HEK293 (cell line): ENCODE results near the gene CDCA7.

ENCODE experiments used
- CTCF ChIA-PET: fragments of 350-600 bp; formaldehyde crosslinking; extraction: SDS; loops from one replicate; lab custom pipeline; 2021; ENCODE audit warnings: antibody characterized with exemption; lab: Yijun Ruan, JAX
- POLR2A ChIA-PET: fragments of 300-600 bp; formaldehyde crosslinking; extraction: SDS; loops from one replicate; lab custom pipeline; 2020; ENCODE audit warnings: antibody characterized with exemption, inconsistent platforms; lab: Yijun Ruan, JAX
- H3K27ac ChIP-seq: fragments of 200-500 bp; sonication (Bioruptor generic); 2 replicates; pipeline ENCODE4 v1.5.1; 2014; ENCODE audit warnings: low read depth, low read length, control low read depth, inconsistent platforms; ENCODE audit errors: extremely low read depth
- H3K36me3 ChIP-seq, 2 experiments: fragments of 200-500 bp in 1 of 2; sonication (Bioruptor generic) in 1 of 2; 1 replicate in 1 of 2; 2 replicates in 1 of 2; pipeline ENCODE4 v1.5.1; 2014 to 2017; ENCODE audit warnings: inconsistent platforms in 2 of 2, low read length in 2 of 2; ENCODE audit not compliant: control insufficient read depth in 2 of 2, insufficient read depth in 1 of 2
- H3K4me1 ChIP-seq: fragments of 200-500 bp; sonication (Bioruptor generic); 2 replicates; pipeline ENCODE4 v1.5.1; 2014; ENCODE audit warnings: mild to moderate bottlenecking, low read length, inconsistent platforms; ENCODE audit not compliant: control insufficient read depth, insufficient read depth
- H3K4me3 ChIP-seq: 2 replicates; pipeline ENCODE4 v1.5.1; 2011; ENCODE audit warnings: low read depth, mild to moderate bottlenecking, control low read depth, low read length, moderate library complexity
- H3K9me3 ChIP-seq: fragments of 200-500 bp; sonication (Bioruptor generic); 2 replicates; pipeline ENCODE4 v1.5.1; 2014; ENCODE audit warnings: low read depth, low read length, inconsistent platforms; ENCODE audit not compliant: control insufficient read depth, insufficient read depth
- AEBP2 ChIP-seq: fragments of 450-650 bp; formaldehyde crosslinking; IDR thresholded peaks from 2 replicates; pipeline ENCODE4 v1.5.1; 2016; ENCODE audit warnings: missing biosample characterization, missing genetic modification characterization, borderline replicate concordance
- HIC1 ChIP-seq: fragments of 450-650 bp; formaldehyde crosslinking; IDR thresholded peaks from 2 replicates; pipeline ENCODE4 v1.5.1; 2016; ENCODE audit warnings: missing biosample characterization, missing genetic modification characterization
- OVOL3 ChIP-seq: fragments of 450-650 bp; formaldehyde crosslinking; IDR thresholded peaks from 2 replicates; pipeline ENCODE4 v1.5.1; 2016; ENCODE audit warnings: missing biosample characterization, missing genetic modification characterization
- PATZ1 ChIP-seq: fragments of 450-650 bp; formaldehyde crosslinking; IDR thresholded peaks from 2 replicates; pipeline ENCODE4 v1.5.1; 2016; ENCODE audit warnings: missing biosample characterization, missing genetic modification characterization
- PRDM1 ChIP-seq: fragments of 450-650 bp; formaldehyde crosslinking; IDR thresholded peaks from 2 replicates; pipeline ENCODE4; 2016; ENCODE audit warnings: missing biosample characterization, missing genetic modification characterization
- PRDM4 ChIP-seq: fragments of 450-650 bp; formaldehyde crosslinking; IDR thresholded peaks from 2 replicates; pipeline ENCODE4 v1.5.1; 2017; ENCODE audit warnings: missing biosample characterization, missing genetic modification characterization
- YY1 ChIP-seq: fragments of 450-650 bp; formaldehyde crosslinking; IDR thresholded peaks from 2 replicates; pipeline ENCODE4 v1.5.1; 2018; ENCODE audit warnings: missing biosample characterization, missing genetic modification characterization
- ZBTB20 ChIP-seq: fragments of 450-650 bp; formaldehyde crosslinking; IDR thresholded peaks from 2 replicates; pipeline ENCODE4 v1.5.1; 2016; ENCODE audit warnings: missing biosample characterization, missing genetic modification characterization
- ZNF10 ChIP-seq: fragments of 450-650 bp; formaldehyde crosslinking; IDR thresholded peaks from 2 replicates; pipeline ENCODE4 v1.5.1; 2017; ENCODE audit warnings: missing biosample characterization, missing genetic modification characterization
- ZNF121 ChIP-seq: fragments of 450-650 bp; formaldehyde crosslinking; IDR thresholded peaks from 2 replicates; pipeline ENCODE4 v1.5.1; 2016; ENCODE audit warnings: missing biosample characterization, missing genetic modification characterization
- ZNF133 ChIP-seq: fragments of 450-650 bp; formaldehyde crosslinking; IDR thresholded peaks from 2 replicates; pipeline ENCODE4 v1.5.1; 2016; ENCODE audit warnings: missing biosample characterization, missing genetic modification characterization
- ZNF140 ChIP-seq: fragments of 450-650 bp; formaldehyde crosslinking; IDR thresholded peaks from 2 replicates; pipeline ENCODE4 v1.5.1; 2016; ENCODE audit warnings: missing biosample characterization, missing genetic modification characterization
- ZNF214 ChIP-seq: fragments of 450-650 bp; formaldehyde crosslinking; IDR thresholded peaks from 2 replicates; pipeline ENCODE4 v1.5.1; 2017; ENCODE audit warnings: missing biosample characterization, mild to moderate bottlenecking, missing genetic modification characterization, borderline replicate concordance
- ZNF223 ChIP-seq: fragments of 450-650 bp; formaldehyde crosslinking; IDR thresholded peaks from 2 replicates; pipeline ENCODE4 v1.5.1; 2016; ENCODE audit warnings: missing biosample characterization, missing genetic modification characterization
- ZNF248 ChIP-seq: fragments of 450-650 bp; formaldehyde crosslinking; IDR thresholded peaks from 2 replicates; pipeline ENCODE4 v1.5.1; 2017; ENCODE audit warnings: missing biosample characterization, missing genetic modification characterization
- ZNF341 ChIP-seq: fragments of 450-650 bp; formaldehyde crosslinking; IDR thresholded peaks from 2 replicates; pipeline ENCODE4; 2016; ENCODE audit warnings: low read depth, missing biosample characterization, missing genetic modification characterization
- ZNF404 ChIP-seq: fragments of 450-650 bp; formaldehyde crosslinking; IDR thresholded peaks from 2 replicates; pipeline ENCODE4 v1.5.1; 2017; ENCODE audit warnings: missing biosample characterization, missing genetic modification characterization
- ZNF449 ChIP-seq: fragments of 450-650 bp; formaldehyde crosslinking; IDR thresholded peaks from 2 replicates; pipeline ENCODE4 v1.5.1; 2017; ENCODE audit warnings: missing biosample characterization, mild to moderate bottlenecking, missing genetic modification characterization, moderate library complexity
- ZNF596 ChIP-seq: fragments of 450-650 bp; IDR thresholded peaks from 2 replicates; pipeline ENCODE4 v1.5.0; 2018; ENCODE audit warnings: missing biosample characterization, mild to moderate bottlenecking, missing genetic modification characterization, moderate library complexity
- ZNF658 ChIP-seq: fragments of 450-650 bp; formaldehyde crosslinking; IDR thresholded peaks from 2 replicates; pipeline ENCODE4; 2016; ENCODE audit warnings: missing biosample characterization, missing genetic modification characterization
- ZNF777 ChIP-seq: fragments of 450-650 bp; formaldehyde crosslinking; IDR thresholded peaks from 2 replicates; pipeline ENCODE4 v1.5.1; 2017; ENCODE audit warnings: missing biosample characterization, missing genetic modification characterization, borderline replicate concordance
- ZNF843 ChIP-seq: fragments of 450-650 bp; formaldehyde crosslinking; IDR thresholded peaks from 2 replicates; pipeline ENCODE4 v1.5.1; 2016; ENCODE audit warnings: missing biosample characterization, missing genetic modification characterization
- ZXDB ChIP-seq: fragments of 450-650 bp; formaldehyde crosslinking; IDR thresholded peaks from 2 replicates; pipeline ENCODE4 v1.5.1; 2016; ENCODE audit warnings: missing biosample characterization, missing genetic modification characterization
- TF ChIP-seq, protein P1 (sequence below): fragments of 450-650 bp; formaldehyde crosslinking; IDR thresholded peaks from 2 replicates; pipeline ENCODE4 v1.5.1; 2016; ENCODE audit warnings: missing biosample characterization, missing genetic modification characterization
- TF ChIP-seq, protein P2 (sequence below): fragments of 450-650 bp; formaldehyde crosslinking; IDR thresholded peaks from 2 replicates; pipeline ENCODE4 v1.5.1; 2016; ENCODE audit warnings: missing biosample characterization, missing genetic modification characterization

Gene CDCA7

DNA sequence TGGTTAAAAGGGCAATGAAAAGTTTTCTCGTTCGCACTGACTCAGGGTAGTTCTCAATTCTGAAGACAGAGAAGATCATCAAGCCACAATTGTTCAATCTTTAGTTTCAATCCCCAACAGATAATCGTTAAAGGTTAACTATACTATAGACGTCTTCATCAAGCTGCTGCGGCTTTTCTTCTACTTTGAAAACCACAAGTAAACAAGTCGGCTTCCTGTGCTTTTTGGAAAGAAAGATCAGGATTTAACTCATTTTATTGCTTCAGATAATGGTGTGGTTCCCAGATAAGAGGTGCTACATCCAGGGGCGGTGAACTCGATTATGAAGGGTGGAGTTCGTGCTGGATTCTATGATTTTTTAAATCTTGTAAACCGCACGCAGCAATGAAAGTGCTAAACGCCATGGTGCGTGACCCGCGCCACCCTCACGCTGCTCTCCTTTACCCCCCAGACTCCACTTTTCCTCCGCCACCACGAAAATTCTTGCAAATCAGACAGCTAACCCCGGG lies 545 bp upstream of the CDCA7 start:
- no peaks in the 10 kb centered on the region for H3K9me3 ChIP-seq
- H3K4me1 ChIP-seq = peaks cover 5% of the 10 kb centered on the region
- peak overlapping the region; percentile 68 for H3K4me3 ChIP-seq
- peak overlapping the region; percentile 100 for H3K27ac ChIP-seq
- ChIA-PET CTCF (no interaction called here), POLR2A (no interaction called here)
- H3K36me3 ChIP-seq = peaks cover 0 to 14% of the 10 kb centered on the region in 2 experiments; a peak in 2 of 3 replicates
- TF ChIP-seq ZNF404 (tag by site-specific recombination) (no peak), ZNF658 (tag by site-specific recombination) (no peak), ZNF341 (tag by site-specific recombination) (peak; percentile 86), PRDM4 (tag by site-specific recombination) (no peak), ZNF248 (tag by site-specific recombination) (no peak), ZNF10 (tag by site-specific recombination) (no peak), AEBP2 (tag by site-specific recombination) (no peak), ZNF121 (tag by site-specific recombination) (peak; percentile 68; the same call in 1 of the 2 replicates), ZNF133 (tag by site-specific recombination) (no peak), ZNF223 (tag by site-specific recombination) (no peak), ZNF777 (tag by site-specific recombination) (peak; percentile 65; the same call in 1 of the 2 replicates), ZNF214 (tag by site-specific recombination) (no peak), ZNF449 (no peak), ZNF843 (tag by site-specific recombination) (peak; percentile 73; the same call in 1 of the 2 replicates), OVOL3 (tag by site-specific recombination) (no peak), ZNF140 (tag by site-specific recombination) (no peak), YY1 (tag by site-specific recombination) (0 out of 2 replicates have a peak, but pooled peaks have one; percentile 35), ZBTB20 (tag by site-specific recombination) (peak; percentile 48; the same call in 1 of the 2 replicates), PRDM1 (tag by site-specific recombination) (peak; percentile 81), ZXDB (tag by site-specific recombination) (no peak), ZNF596 (tag by site-specific recombination) (no peak), PATZ1 (peak; percentile 72), HIC1 (no peak)
- TF ChIP-seq, protein P1, sequence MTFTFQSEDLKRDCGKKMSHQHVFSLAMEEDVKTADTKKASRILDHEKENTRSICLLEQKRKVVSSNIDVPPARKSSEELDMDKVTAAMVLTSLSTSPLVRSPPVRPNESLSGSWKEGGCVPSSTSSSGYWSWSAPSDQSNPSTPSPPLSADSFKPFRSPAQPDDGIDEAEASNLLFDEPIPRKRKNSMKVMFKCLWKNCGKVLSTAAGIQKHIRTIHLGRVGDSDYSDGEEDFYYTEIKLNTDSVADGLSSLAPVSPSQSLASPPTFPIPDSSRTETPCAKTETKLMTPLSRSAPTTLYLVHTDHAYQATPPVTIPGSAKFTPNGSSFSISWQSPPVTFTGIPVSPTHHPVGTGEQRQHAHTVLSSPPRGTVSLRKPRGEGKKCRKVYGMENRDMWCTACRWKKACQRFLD (tag by site-specific recombination) = no peak
- TF ChIP-seq, protein P2, sequence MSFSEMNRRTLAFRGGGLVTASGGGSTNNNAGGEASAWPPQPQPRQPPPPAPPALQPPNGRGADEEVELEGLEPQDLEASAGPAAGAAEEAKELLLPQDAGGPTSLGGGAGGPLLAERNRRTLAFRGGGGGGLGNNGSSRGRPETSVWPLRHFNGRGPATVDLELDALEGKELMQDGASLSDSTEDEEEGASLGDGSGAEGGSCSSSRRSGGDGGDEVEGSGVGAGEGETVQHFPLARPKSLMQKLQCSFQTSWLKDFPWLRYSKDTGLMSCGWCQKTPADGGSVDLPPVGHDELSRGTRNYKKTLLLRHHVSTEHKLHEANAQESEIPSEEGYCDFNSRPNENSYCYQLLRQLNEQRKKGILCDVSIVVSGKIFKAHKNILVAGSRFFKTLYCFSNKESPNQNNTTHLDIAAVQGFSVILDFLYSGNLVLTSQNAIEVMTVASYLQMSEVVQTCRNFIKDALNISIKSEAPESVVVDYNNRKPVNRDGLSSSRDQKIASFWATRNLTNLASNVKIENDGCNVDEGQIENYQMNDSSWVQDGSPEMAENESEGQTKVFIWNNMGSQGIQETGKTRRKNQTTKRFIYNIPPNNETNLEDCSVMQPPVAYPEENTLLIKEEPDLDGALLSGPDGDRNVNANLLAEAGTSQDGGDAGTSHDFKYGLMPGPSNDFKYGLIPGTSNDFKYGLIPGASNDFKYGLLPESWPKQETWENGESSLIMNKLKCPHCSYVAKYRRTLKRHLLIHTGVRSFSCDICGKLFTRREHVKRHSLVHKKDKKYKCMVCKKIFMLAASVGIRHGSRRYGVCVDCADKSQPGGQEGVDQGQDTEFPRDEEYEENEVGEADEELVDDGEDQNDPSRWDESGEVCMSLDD (tag by site-specific recombination) = no peak
